ENCODE data around the gene MN1.

Gene MN1

DNA sequence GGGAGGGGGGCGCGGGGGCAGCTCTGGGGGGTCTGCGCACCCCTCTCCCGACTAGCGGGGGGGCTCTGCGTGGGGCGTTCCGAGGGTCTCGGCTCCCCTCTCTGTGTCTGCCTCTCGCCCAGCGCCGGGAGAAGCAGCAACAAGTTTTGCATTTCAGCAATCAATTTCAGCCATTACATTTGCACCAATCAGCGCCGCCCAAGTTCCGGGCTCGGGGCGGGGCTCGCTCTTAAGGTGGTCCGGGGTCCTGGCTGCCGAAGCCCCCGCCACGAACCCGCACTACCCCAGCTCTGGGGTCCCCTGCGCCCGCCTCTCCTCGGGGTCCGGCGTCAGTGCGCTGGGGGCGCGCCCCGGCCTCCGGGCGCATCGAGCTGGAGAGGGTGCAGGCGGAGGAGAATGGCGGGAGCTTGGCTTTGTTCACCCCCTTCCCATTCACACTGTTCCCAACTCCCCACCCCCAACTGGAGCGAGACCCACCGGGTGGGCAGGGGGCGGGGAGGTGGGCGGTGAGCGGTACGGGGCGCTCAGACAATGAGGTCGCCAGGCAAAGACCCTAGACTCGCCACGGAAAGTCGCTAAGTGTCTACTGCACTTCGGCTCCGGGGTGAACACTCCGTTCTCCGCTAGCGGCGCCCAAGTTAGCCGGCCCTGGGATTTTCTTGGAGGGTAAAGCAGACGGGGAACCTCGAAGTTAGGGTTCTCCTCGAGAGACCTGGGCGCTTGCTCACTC, at the start of gene MN1:
Gene MN1 (minus strand): TSS at position 141 of the 730 bp plus-strand sequence. CDS start 1,213 bp downstream, outside the sequence.
- Histone ChIP-seq H3K27me3 (no peaks in the 10 kb centered on the region), H3K9me3 (no peaks in the 10 kb centered on the region), H3K4me1 (peaks cover 0 to 56% (median 29%) of the 10 kb centered on the region in 4 donors), H3K27ac (peak within 1 kb of the TSS; percentile 92 to 94), H3K36me3 (no peaks in the 10 kb centered on the region), H3K4me3 (peak within 1 kb of the TSS; percentile 75 to 86)
- intact Hi-C loops (cut with DNase I; ENCODE audit: low total_unique reads): loop anchor here (10.0 kb wide), 5 partner anchors 63 to 1047 kb away; no protein-coding TSS in a partner anchor
- peak in 1 of 2 donors; percentile 85 for DNase-seq
- TF ChIP-seq, protein P1, sequence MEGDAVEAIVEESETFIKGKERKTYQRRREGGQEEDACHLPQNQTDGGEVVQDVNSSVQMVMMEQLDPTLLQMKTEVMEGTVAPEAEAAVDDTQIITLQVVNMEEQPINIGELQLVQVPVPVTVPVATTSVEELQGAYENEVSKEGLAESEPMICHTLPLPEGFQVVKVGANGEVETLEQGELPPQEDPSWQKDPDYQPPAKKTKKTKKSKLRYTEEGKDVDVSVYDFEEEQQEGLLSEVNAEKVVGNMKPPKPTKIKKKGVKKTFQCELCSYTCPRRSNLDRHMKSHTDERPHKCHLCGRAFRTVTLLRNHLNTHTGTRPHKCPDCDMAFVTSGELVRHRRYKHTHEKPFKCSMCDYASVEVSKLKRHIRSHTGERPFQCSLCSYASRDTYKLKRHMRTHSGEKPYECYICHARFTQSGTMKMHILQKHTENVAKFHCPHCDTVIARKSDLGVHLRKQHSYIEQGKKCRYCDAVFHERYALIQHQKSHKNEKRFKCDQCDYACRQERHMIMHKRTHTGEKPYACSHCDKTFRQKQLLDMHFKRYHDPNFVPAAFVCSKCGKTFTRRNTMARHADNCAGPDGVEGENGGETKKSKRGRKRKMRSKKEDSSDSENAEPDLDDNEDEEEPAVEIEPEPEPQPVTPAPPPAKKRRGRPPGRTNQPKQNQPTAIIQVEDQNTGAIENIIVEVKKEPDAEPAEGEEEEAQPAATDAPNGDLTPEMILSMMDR (IDR thresholded peaks at IDR 0.05): no peak

DNA sequence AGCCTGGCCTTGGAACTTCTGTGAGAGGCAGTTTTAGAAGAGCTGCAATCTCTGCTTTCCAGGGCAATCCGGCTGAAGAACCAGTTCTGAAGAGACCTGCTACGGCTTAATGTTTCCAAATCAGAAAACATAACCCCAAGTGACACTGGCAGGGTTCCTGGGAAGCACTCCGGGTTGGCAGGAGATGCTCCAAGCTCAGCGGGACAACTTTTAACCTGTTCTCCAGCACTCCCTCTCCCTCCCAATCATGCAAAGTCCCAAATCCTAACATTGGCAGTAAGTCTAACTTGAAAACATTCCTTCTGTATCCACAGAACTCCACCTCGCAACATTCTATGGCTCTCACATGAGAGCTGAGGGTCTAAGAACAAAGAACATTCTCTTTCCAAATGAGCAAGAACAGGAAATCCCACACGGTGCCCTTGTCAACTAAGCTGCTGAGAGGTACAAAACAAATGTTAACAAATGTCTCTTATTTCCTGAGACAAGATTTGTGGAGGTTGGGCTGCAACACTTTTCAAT, 48.5 kb upstream of the MN1 start:
- peaks cover 0 to 16% (median 11%) of the 10 kb centered on the region in 4 donors for H3K4me1 ChIP-seq
- H3K27me3 ChIP-seq: no peaks in the 10 kb centered on the region
- H3K36me3 ChIP-seq: peaks cover 31 to 63% (median 38%) of the 10 kb centered on the region in 3 donors
- no peaks in the 10 kb centered on the region for H3K9me3 ChIP-seq
- H3K27ac ChIP-seq: peak overlapping the region; percentile 15 to 68
- intact Hi-C loops (cut with DNase I; ENCODE audit: low total_unique reads): no loop called here
- DNase-seq: no peak
- TF ChIP-seq, protein P1 (IDR thresholded peaks at IDR 0.05): no peak
- H3K4me3 ChIP-seq: no peak overlapping the region

GRCh38 chr22:27848005-27848404, 46.4 kb upstream of the MN1 start:
- H3K4me3 ChIP-seq: no peak overlapping the region
- no peaks in the 10 kb centered on the region for H3K27me3 ChIP-seq
- peaks cover 0 to 16% (median 11%) of the 10 kb centered on the region in 4 donors for H3K4me1 ChIP-seq
- no peak for DNase-seq
- peaks cover 17 to 56% (median 33%) of the 10 kb centered on the region in 3 donors for H3K36me3 ChIP-seq
- TF ChIP-seq, protein P1 (IDR thresholded peaks at IDR 0.05): no peak
- no peak overlapping the region for H3K27ac ChIP-seq
- no peaks in the 10 kb centered on the region for H3K9me3 ChIP-seq
- intact Hi-C loops (cut with DNase I; ENCODE audit: low total_unique reads): no loop called here

GRCh38 chr22:27846910-27847309, 45.4 kb upstream of the MN1 start:
- no peaks in the 10 kb centered on the region for H3K9me3 ChIP-seq
- no peaks in the 10 kb centered on the region for H3K27me3 ChIP-seq
- H3K4me3 ChIP-seq: no peak overlapping the region
- no peak overlapping the region for H3K27ac ChIP-seq
- TF ChIP-seq, protein P1 (IDR thresholded peaks at IDR 0.05): no peak
- H3K4me1 ChIP-seq: peaks cover 0 to 25% (median 11%) of the 10 kb centered on the region in 4 donors
- peaks cover 8 to 51% (median 22%) of the 10 kb centered on the region in 3 donors for H3K36me3 ChIP-seq
- intact Hi-C loops (cut with DNase I; ENCODE audit: low total_unique reads): no loop called here
- no peak for DNase-seq

DNA sequence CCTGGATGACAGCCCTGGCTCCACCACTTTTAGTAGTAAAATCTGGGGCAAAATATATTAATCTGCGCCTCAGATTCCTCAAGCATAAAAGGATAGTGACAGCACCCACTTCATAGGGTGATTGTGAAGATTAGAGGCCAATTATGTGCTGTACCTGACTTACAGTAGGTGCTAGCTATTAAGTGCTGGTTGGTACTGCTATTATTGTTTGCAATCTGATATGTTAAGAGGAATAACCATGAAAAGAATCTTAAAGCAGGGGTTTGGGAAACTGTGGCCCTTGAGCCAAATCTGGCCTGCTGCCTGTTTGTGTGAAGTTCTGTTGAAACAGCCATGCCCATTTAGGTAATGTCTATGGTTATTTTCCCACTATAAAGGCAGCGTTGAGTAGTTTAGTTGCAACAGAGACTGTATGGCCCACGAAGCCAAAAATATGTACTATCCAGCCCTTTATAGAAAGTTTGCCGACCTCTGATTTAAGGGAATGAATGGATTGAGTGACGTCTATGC, 44.7 kb upstream of the MN1 start:
- peaks cover 2 to 45% (median 16%) of the 10 kb centered on the region in 3 donors for H3K36me3 ChIP-seq
- intact Hi-C loops (cut with DNase I; ENCODE audit: low total_unique reads): no loop called here
- no peaks in the 10 kb centered on the region for H3K27me3 ChIP-seq
- H3K27ac ChIP-seq: no peak overlapping the region
- no peak overlapping the region for H3K4me3 ChIP-seq
- TF ChIP-seq, protein P1 (IDR thresholded peaks at IDR 0.05): no peak
- peaks cover 0 to 25% (median 10%) of the 10 kb centered on the region in 4 donors for H3K4me1 ChIP-seq
- no peaks in the 10 kb centered on the region for H3K9me3 ChIP-seq
- no peak for DNase-seq
